Stimulated activated CD4-positive, alpha-beta T cell treated with anti-CD3 and anti-CD28 coated beads, Interleukin-12 subunit alpha, Interleukin-12 subunit beta, amount 100 ng/mL, for 4 hours (primary cell): ENCODE results near the gene GP1BB.
"Not testable (repeated sequence)": the region's sequence is repeated elsewhere in the genome, so short reads cannot be mapped to it uniquely, and the experiment has no call there.

ENCODE experiments used
- DNase-seq: peaks from one replicate; pipeline ENCODE4 v3.0.0-alpha.2; 2020

GP1BB gene

GRCh38 chr22:19693981-19694670, 29.2 kb upstream of the GP1BB start:
- no peak for DNase-seq

GRCh38 chr22:19694696-19695095, 28.6 kb upstream of the GP1BB start:
- no peak for DNase-seq

GRCh38 chr22:19696504-19697276, 26.6 kb upstream of the GP1BB start:
- DNase-seq = no peak

GRCh38 chr22:19697871-19698270, 25.5 kb upstream of the GP1BB start:
- DNase-seq = not testable (repeated sequence)

- no peak for DNase-seq
Observed at GRCh38 chr22:19700790-19701419, 22.4 kb upstream of the GP1BB start.

- DNase-seq = no peak
Observed at GRCh38 chr22:19701420-19702145, 21.8 kb upstream of the GP1BB start.

- no peak for DNase-seq
Observed at GRCh38 chr22:19703869-19704268, 19.5 kb upstream of the GP1BB start.

GRCh38 chr22:19704355-19705015, 18.9 kb upstream of the GP1BB start:
- DNase-seq = no peak

GRCh38 chr22:19705181-19705934, 18.0 kb upstream of the GP1BB start:
- DNase-seq = no peak

GRCh38 chr22:19706661-19707151, 16.6 kb upstream of the GP1BB start:
- DNase-seq = no peak

GRCh38 chr22:19707347-19708290, 15.7 kb upstream of the GP1BB start:
- no peak for DNase-seq

- no peak for DNase-seq
Observed at GRCh38 chr22:19708321-19709011, 14.9 kb upstream of the GP1BB start.

GRCh38 chr22:19709063-19709769, 14.1 kb upstream of the GP1BB start:
- DNase-seq = no peak

GRCh38 chr22:19710020-19710768, 13.1 kb upstream of the GP1BB start:
- DNase-seq = no peak

GRCh38 chr22:19710769-19711106, 12.6 kb upstream of the GP1BB start:
- no peak for DNase-seq

GRCh38 chr22:19713245-19713644, 10.1 kb upstream of the GP1BB start:
- no peak for DNase-seq

- no peak for DNase-seq
Observed at GRCh38 chr22:19713650-19714311, 9.6 kb upstream of the GP1BB start.
